ENCODE data around the gene CFAP210.

The CFAP210 gene

GRCh38 chr2:169670215-169670651, 24.0 kb downstream of the CFAP210 start:
- TF ChIP-seq GATA3 (IDR thresholded peaks at IDR 0.05; ENCODE audit: low read depth, low read length): no peak
- TF ChIP-seq GATA2 (IDR thresholded peaks at IDR 0.05; ENCODE audit: low read depth, low read length): no peak

DNA sequence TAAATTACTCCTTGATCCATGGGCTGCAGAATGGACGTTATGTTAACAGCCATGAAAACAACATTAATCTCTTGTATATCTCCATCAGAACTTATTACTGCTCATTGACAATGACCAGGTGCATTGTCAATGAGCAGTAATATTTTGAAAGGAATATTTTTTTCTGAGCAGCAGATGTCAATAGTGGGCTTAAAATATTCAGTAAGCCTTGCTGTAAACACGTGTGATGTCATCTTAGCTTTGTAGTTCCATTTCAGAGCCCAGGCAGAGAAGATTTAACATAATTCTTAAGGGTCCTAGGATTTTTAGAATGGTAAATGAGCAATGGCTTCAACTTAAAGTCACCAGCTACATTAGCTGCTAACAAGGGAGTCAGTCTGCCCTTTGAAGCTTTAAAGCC, 26.6 kb downstream of the CFAP210 start:
- TF ChIP-seq GATA3 (IDR thresholded peaks at IDR 0.05; ENCODE audit: low read depth, low read length) (no peak), GATA2 (IDR thresholded peaks at IDR 0.05; ENCODE audit: low read depth, low read length) (no peak)

DNA sequence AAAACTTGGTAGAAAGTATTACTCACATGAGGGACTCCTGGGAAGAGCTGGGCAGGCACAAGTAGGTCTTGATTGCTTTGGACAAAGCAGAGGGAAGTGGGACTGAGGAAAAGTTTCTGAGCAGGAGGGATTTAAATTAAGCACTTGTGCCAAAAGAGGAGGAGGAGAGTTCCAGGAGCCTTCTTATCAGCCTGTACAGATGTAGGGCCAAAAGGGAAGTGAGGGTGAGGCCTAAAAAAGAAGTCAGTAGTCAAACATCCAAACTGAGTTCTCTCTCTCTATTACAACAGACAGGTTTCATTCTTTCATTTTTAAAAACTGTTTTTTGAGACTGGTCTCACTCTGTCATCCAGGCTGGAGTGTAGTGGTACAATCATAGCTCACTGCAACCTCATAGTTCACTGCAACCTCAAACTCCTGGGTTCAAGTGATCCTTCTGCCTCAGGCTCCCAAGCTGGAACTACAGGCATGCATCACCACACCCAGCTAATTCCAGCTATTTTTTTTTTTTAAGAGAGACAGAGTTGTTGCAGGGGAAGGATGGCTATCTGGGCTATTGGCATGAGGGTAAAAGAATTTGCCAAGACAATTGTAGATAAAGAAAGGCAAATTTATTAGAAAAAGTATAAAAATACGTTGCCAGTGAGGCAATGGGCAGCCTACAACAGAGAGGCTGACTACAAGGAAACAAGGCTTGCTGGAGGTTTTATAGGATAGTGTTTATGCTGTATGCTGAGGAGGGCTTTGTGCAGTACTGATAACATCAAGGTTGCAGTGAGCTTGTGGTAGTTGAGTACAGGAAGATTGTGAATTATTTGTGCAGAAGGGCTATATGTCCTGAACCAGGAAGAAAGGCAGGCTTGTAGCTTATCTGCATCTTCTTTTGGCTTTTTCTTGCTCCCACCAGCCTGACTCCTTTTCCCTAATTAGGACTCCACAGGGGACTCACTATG, 29.0 kb downstream of the CFAP210 start:
- no peak for TF ChIP-seq GATA3 (IDR thresholded peaks at IDR 0.05; ENCODE audit: low read depth, low read length)
- no peak for TF ChIP-seq GATA2 (IDR thresholded peaks at IDR 0.05; ENCODE audit: low read depth, low read length)

- TF ChIP-seq GATA2 (IDR thresholded peaks at IDR 0.05; ENCODE audit: low read depth, low read length) (no peak), GATA3 (IDR thresholded peaks at IDR 0.05; ENCODE audit: low read depth, low read length) (no peak)
Observed at GRCh38 chr2:169664600-169664977, 29.6 kb downstream of the CFAP210 start.

DNA sequence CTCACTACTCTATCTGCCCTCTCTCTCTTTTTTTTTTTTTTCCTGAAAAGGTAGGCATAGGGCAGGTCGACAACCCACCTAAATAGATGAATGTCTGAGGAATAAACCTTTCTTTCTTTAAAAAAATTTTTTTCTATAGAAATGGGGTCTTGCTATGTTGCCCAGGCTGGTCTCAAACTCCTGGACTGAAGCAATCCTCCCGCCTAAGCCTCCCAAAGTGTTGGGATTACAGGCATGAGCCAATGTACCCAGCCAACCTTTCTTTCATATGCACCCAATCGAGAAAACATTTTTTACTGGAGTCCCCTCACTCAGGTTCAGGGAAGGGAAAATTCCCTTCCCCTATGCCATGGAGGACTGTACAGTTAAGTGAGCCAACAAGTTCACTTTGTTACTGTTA, 31.0 kb downstream of the CFAP210 start:
- TF ChIP-seq GATA2 (IDR thresholded peaks at IDR 0.05; ENCODE audit: low read depth, low read length) (no peak), GATA3 (IDR thresholded peaks at IDR 0.05; ENCODE audit: low read depth, low read length) (no peak)

DNA sequence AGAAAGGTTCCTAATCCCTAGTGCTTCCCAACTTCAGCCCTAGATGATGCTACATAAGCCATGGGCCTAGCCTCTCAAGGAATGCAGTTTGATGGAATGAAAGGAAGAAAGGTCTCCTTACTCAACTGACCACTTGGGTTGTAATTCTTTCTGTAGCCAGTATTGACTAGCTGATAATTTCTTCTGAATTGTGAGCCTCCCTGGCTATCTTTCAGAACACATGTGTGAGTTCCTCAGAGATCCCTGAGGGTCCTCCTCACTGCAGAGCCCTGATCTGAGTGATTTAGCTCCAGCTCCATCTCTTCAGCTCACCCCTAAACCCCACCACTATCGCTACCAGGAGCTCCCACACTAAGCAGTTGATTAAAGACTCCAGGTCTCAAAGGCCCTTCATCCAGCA, 31.5 kb downstream of the CFAP210 start:
- TF ChIP-seq GATA2 (IDR thresholded peaks at IDR 0.05; ENCODE audit: low read depth, low read length) (no peak), GATA3 (IDR thresholded peaks at IDR 0.05; ENCODE audit: low read depth, low read length) (no peak)

DNA sequence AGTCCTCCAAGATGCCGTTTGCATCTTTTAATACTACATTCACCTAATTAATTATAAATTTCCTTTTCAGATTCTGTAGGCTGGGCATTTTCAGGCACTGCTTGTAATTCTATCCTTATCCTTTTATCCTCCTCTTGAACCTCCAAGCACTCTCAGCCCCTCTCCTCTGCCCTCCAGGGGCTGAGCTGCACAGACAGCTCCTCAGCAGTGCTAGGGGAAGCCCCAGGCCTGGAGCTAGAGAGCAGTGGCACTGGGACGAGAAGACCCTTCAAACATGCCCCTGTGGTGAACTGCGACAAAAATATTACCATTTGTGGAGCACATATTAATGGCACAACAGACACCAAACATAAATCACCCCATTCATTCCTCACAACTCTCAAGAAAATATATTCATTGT, 32.9 kb downstream of the CFAP210 start:
- TF ChIP-seq GATA2 (IDR thresholded peaks at IDR 0.05; ENCODE audit: low read depth, low read length) (no peak), GATA3 (IDR thresholded peaks at IDR 0.05; ENCODE audit: low read depth, low read length) (no peak)

GRCh38 chr2:169659320-169659719, 34.9 kb downstream of the CFAP210 start:
- TF ChIP-seq GATA2 (IDR thresholded peaks at IDR 0.05; ENCODE audit: low read depth, low read length): no peak

DNA sequence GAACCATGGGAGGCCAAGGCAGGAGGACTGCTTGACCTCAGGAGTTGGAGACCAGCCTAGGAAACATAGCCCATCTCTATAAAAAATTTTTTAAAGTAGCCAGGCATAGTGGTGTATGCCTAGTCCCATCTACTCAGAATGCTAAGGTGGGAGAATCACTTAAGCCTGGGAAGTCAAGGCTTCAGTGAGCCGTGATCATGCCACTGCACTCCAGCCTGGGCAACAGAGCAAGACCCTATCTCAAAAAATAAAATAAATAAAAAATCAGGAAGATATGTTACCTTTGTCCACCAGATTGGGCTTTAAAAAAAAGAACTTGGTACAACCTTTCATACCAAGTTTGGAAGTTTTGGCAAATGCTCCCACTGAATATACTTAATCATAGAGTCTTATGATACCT, 35.3 kb downstream of the CFAP210 start:
- TF ChIP-seq GATA2 (IDR thresholded peaks at IDR 0.05; ENCODE audit: low read depth, low read length): no peak
- TF ChIP-seq GATA3 (IDR thresholded peaks at IDR 0.05; ENCODE audit: low read depth, low read length): no peak

DNA sequence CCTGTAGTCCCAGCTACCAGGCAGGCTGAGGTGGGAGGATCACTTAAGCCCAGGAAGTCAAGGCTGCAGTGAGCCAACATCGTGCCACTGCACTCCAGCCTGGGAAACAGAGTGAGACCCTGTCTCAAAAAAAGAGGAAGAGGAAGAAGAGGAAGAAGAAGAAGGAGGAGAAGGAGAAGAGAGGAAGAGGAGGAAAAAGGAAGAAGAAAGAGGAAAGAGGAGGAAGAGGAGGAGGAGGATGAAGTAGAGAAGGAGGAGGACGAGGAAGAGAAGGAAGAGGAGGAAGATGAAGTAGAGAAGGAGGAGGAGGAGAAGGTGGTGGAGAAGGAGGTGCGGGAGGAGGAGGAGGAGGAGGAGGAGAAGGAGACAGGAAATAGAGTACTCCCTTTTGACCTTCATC, 38.0 kb downstream of the CFAP210 start:
- TF ChIP-seq GATA3 (IDR thresholded peaks at IDR 0.05; ENCODE audit: low read depth, low read length): no peak
- TF ChIP-seq GATA2 (IDR thresholded peaks at IDR 0.05; ENCODE audit: low read depth, low read length): no peak

DNA sequence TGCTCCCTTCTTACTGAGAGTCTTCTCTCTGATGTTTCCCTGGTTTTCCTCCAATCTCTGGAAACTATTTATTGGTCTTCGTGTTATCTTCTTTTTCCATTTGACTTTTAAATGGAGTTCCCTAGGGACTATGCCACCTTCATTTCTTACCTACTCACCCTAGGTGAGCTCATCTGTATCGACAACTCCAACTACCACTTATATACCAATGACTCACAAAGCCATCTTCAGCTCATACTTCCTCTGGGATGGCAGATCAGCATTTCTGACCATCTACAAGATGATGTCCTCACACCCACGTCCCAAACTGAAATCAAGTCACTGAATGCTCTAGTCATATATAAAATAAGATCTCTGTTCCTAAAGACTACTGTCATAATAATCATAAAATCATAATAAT, 40.6 kb downstream of the CFAP210 start:
- TF ChIP-seq GATA3 (IDR thresholded peaks at IDR 0.05; ENCODE audit: low read depth, low read length) (no peak), GATA2 (IDR thresholded peaks at IDR 0.05; ENCODE audit: low read depth, low read length) (no peak)

- TF ChIP-seq GATA2 (IDR thresholded peaks at IDR 0.05; ENCODE audit: low read depth, low read length): no peak
- no peak for TF ChIP-seq GATA3 (IDR thresholded peaks at IDR 0.05; ENCODE audit: low read depth, low read length)
Observed at GRCh38 chr2:169649278-169649677, 44.9 kb downstream of the CFAP210 start.

DNA sequence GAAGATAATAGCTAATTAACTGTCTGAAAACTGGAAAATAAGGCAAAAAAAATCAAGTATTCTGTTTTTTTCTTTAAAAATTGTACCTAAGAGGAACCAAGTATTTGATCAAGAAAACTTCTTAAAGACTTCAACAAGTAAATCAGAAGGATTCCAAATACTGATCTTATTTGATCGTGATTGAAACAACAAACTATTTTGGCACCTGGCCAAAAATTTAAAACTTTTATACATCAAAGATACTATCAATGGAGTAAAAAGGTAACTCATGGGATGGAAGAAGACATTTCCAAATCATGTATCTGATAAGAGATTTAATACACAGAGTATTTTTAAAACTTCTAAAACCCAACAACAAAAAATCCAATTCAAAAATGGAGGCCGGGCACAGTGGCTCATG, 46.7 kb downstream of the CFAP210 start:
- TF ChIP-seq GATA2 (IDR thresholded peaks at IDR 0.05; ENCODE audit: low read depth, low read length) (no peak), GATA3 (IDR thresholded peaks at IDR 0.05; ENCODE audit: low read depth, low read length) (no peak)

GRCh38 chr2:169644173-169644572, 50.0 kb downstream of the CFAP210 start:
- no peak for TF ChIP-seq GATA2 (IDR thresholded peaks at IDR 0.05; ENCODE audit: low read depth, low read length)
- no peak for TF ChIP-seq GATA3 (IDR thresholded peaks at IDR 0.05; ENCODE audit: low read depth, low read length)

DNA sequence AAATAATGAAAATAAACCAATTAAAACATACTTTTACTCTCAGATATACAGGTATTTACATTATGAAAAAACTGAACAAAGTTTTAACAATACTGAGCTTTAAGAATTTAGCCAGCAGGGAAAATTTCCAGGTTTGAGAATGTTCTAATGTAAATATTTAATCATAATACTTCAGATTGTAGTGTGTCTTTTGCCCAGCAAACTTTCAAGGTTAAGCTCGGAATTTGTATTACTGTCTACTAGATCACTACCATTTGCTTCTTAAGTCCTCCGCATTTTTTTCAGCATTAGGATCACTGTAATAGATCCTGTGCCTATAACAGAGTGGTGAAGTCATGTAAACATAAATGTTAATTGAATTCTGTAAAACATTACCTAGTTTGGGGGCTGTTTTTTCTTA, 52.7 kb downstream of the CFAP210 start:
- no peak for TF ChIP-seq GATA3 (IDR thresholded peaks at IDR 0.05; ENCODE audit: low read depth, low read length)
- no peak for TF ChIP-seq GATA2 (IDR thresholded peaks at IDR 0.05; ENCODE audit: low read depth, low read length)

All from SH-SY5Y (cell line).